Naive B cell (primary cell): ENCODE measurements around the gene SDCBP2. TPM values are rescaled to one million over a fixed set of nuclear protein-coding genes. Genes with fewer than 3 reads are reported as not detected.

Source experiments
- polyA plus RNA-seq, 6 donors: library from polyadenylated mRNA; unstranded; fragments of 300-500 nt; fragmentation: Illumina TruSeq; gene quantifications; one replicate each; pipeline ENCODE4 v1.2.3, GENCODE V29; 2021; ENCODE audit warnings: low read depth in 6 of 6

SDCBP2 gene
- polyA plus RNA-seq, 6 donors from 2014 or later = 0.60 to 1.4 (median 0.96) TPM; not detected in 1

Other genes with a start within 250 kb of the SDCBP2 start
- 100 to 1,000 TPM; 138 to 181 (median 160) TPM for gene PSMF1, start 210.5 kb downstream of the SDCBP2 start, polyA plus RNA-seq
- gene TMEM74B, start 144.2 kb downstream of the SDCBP2 start, polyA plus RNA-seq = not detected
- under 1 TPM in 1 of 6 donors, not detected in 5; 0.41 TPM for gene C20orf202, start 125.7 kb downstream of the SDCBP2 start, polyA plus RNA-seq
- not detected for gene RAD21L1, start 103.1 kb downstream of the SDCBP2 start, polyA plus RNA-seq
- under 1 TPM in 5 of 6 donors, not detected in 1; 0.31 to 0.37 (median 0.35) TPM for gene SNPH, start 62.8 kb downstream of the SDCBP2 start, polyA plus RNA-seq
- gene FKBP1A, start 63.9 kb upstream of the SDCBP2 start, polyA plus RNA-seq = 10 to 100 TPM; 56.4 to 80.3 (median 66.4) TPM
- gene NSFL1C, start 137.7 kb upstream of the SDCBP2 start, polyA plus RNA-seq = 100 to 1,000 TPM; 108 to 134 (median 123) TPM
- gene SIRPB2, start 162.3 kb upstream of the SDCBP2 start, polyA plus RNA-seq = under 1 TPM in 4 of 6 donors, not detected in 2; 0.18 to 0.36 (median 0.22) TPM
- gene SIRPD, start 228.6 kb upstream of the SDCBP2 start, polyA plus RNA-seq = not detected